Mammary epithelial cell (primary cell): Measurements from ENCODE around the gene LIN7A.

Source experiments
- CTCF ChIP-seq, 2 donors: IDR thresholded peaks in 1 of 2; conservative IDR thresholded peaks in 1 of 2; 2 replicates each; pipeline ENCODE4 v1.5.1; 2011 to 2012; ENCODE audit warnings: inconsistent platforms in 2 of 2, low read length in 2 of 2, mild to moderate bottlenecking in 2 of 2, control low read depth in 1 of 2, low read depth in 1 of 2; ENCODE audit not compliant: insufficient read depth in 1 of 2; ENCODE audit errors: extremely low read depth in 1 of 2
- EZH2 ChIP-seq: IDR thresholded peaks from 2 replicates; pipeline ENCODE4 v1.6.1; 2012; ENCODE audit warnings: low read length, inconsistent platforms, borderline replicate concordance

GRCh38 chr12:80834724-80835123 lies 103.0 kb downstream of the LIN7A start:
- TF ChIP-seq CTCF (conservative IDR thresholded peaks at IDR 0.05 in 1 of 2, IDR thresholded peaks at IDR 0.05 in 1 of 2; ENCODE audit: extremely low read depth in 1 of 2, insufficient read depth in 1 of 2, low read depth in 1 of 2, low read length in 2 of 2), result no peak
- no peak for TF ChIP-seq EZH2
